WI38 (cell line): ENCODE data around the gene DYRK1A.

Source experiments
- H3K4me3 ChIP-seq: 2 replicates; pipeline ENCODE4 v1.5.1; 2011; ENCODE audit warnings: low read depth, mild to moderate bottlenecking, control low read depth, low read length
- TF ChIP-seq, protein P1 (sequence below): IDR thresholded peaks from 2 replicates; pipeline ENCODE4 v1.5.1; 2012; ENCODE audit warnings: low read depth, mild to moderate bottlenecking, control low read depth, low read length

The DYRK1A gene

DNA sequence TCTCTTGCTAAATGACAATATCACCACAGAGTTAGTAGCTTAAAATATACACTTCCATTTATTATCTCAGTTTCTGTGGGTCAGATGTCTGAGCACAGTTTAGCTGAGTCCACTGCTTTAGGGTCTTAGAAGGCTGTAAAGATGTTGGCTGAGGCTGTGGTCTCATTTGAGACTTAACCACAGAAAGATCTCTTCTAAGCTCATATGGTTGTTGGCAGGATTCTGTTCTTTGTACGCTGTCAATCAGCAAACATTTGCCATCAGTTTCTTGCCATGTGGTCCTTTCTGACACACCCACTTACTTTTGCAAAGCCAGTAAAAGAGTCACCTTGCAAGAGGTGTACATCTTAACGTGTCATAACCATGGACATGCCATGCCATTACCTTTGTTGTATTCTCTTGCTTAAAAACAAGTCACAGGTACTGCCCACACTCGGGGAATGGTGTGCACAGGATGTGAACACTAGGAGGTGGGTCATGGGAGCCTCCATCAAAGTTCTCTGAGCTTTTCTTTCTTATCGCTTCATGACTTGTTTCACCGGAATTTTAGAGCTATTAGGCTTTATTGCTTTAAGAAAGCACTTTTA, 18.7 kb downstream of the DYRK1A start:
- TF ChIP-seq, protein P1, sequence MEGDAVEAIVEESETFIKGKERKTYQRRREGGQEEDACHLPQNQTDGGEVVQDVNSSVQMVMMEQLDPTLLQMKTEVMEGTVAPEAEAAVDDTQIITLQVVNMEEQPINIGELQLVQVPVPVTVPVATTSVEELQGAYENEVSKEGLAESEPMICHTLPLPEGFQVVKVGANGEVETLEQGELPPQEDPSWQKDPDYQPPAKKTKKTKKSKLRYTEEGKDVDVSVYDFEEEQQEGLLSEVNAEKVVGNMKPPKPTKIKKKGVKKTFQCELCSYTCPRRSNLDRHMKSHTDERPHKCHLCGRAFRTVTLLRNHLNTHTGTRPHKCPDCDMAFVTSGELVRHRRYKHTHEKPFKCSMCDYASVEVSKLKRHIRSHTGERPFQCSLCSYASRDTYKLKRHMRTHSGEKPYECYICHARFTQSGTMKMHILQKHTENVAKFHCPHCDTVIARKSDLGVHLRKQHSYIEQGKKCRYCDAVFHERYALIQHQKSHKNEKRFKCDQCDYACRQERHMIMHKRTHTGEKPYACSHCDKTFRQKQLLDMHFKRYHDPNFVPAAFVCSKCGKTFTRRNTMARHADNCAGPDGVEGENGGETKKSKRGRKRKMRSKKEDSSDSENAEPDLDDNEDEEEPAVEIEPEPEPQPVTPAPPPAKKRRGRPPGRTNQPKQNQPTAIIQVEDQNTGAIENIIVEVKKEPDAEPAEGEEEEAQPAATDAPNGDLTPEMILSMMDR = no peak
- H3K4me3 ChIP-seq = no peak overlapping the region

DNA sequence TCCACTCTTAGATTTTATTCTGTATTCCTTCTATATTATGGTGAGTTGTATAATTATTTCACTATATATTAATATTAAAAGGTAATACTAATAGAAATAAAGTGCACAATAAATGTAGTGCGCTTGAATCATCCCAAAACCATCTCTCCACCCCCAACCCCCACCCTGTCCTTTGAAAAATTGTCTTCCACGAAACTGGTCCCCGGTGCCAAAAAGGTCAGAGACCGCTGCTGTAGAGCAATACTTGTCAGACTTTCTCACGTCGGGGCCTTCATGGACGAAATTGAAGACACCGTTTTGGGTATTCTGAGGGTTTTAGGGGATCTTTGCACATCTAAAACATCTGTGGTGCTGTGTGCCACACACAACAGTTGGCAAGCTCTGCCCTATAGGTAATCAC, 19.6 kb downstream of the DYRK1A start:
- TF ChIP-seq, protein P1 = no peak
- no peak overlapping the region for H3K4me3 ChIP-seq

DNA sequence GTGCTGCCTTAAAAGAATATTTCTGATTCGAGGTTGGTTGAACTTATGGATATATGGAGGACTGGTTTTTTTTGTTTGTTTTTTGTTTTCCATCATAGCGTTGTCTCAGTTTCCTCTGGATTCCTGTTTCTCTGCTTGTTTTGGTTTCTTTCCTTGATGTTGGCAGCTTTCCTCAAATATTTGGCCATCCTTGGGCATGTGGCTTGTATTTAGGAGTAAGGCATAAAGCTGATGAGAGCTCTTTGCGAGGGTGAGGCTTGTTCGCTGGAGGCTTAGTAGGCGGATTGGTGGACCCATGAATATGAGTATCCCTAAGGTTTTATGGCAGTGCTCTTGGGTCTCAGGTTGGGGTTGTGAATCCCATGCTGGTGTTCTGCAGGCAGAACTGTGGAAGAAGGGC, 22.9 kb downstream of the DYRK1A start:
- TF ChIP-seq, protein P1 = no peak
- no peak overlapping the region for H3K4me3 ChIP-seq

DNA sequence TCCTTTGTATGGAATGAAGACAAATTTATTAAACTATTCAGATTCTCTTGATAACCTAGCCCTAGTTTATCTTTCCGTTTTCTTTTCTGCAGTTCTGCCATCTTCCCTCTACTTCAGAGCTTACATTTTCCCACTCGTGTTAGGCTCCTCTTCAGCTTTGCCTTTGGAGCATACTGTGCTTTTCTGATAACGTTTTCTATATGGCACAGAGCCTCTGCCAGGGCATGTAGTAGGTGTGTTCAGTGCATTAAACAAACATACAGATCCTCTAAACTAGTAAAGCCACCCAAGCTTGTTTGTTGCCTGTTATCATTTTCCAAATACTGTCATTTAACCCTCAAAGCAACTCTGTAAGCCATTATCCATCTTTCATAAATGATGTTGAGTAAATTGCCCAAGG, 25.1 kb downstream of the DYRK1A start:
- TF ChIP-seq, protein P1 = no peak
- H3K4me3 ChIP-seq = no peak overlapping the region

DNA sequence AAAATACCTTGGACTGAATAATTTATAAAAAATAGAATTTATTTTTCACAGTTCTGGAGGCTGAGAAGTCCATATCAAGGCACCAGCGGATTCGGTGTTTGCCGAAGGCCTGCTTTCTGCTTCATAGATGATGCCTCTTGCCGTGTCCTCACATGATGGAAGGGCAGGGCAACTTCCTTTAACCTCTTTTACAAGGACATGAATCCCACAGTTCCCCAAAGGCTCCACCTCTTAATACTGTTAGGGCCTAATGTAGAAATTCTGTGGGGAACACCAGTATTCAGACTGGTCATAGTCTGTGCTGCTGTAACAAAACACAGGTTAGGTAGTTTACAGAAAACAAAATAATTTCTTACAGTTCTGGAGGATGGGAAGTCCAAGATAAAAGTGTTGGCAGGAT, 25.9 kb downstream of the DYRK1A start:
- H3K4me3 ChIP-seq = no peak overlapping the region
- TF ChIP-seq, protein P1 = no peak

DNA sequence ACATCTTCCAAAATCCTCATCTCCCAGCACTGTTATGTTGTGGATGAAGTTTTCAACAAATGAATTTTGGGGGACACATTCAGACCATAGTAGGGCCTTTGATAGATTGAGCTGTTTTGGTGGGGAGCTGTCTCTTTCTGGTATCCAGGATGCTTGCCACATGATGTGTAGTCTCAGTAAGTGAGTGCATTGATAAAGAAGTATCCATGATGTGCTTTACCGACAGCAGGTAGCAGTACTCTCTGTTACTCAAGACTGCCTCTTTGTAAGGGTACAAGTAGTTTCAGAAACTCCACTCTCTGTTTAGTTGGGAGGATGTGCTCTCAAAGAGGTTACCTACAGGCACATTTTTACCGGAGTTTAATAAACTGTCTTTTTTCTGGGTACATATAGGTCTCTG, 26.5 kb downstream of the DYRK1A start:
- H3K4me3 ChIP-seq = no peak overlapping the region
- TF ChIP-seq, protein P1 = no peak

DNA sequence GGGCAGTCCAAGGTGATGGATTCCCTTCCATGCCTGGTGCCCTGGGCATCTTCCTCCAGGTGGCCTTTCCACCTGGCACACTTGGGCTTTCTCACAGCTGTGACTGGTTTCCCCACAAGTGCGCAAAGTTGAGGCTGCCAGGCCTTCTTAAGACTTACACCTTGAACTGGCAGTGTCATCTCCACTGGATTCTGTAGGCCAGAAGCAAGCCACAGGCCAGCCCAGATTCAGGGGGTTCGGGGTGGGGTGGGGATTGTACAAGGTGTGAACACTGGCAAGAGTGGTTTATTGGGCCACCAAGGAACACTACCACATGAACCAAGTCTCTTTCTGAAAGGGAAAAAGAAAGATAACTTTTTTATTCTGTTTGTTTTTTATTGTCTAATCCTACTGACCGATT, 27.2 kb downstream of the DYRK1A start:
- no peak overlapping the region for H3K4me3 ChIP-seq
- TF ChIP-seq, protein P1 = no peak
